Mesothelial cell of epicardium (in vitro differentiated cells): Measurements from ENCODE around the gene ADAMTS13. TPM values are rescaled to one million over a fixed set of nuclear protein-coding genes. Genes with fewer than 3 reads are reported as not detected.
A peak's percentile ranks its signal among the peaks of the same experiment; 100 is the strongest.

ENCODE experiments used
- DNase-seq, 2 experiments: peaks; one replicate each; pipeline ENCODE4 v3.0.0; 2021; ENCODE audit warnings: low spot score in 2 of 2; ENCODE audit not compliant: unreplicated experiment in 2 of 2
- H3K27ac Mint-ChIP-seq: 2 replicates; pipeline ENCODE4 v1.8.0; 2021; ENCODE audit warnings: mixed read lengths
- H3K27me3 Mint-ChIP-seq: 2 replicates; pipeline ENCODE4 v1.8.0; 2021; ENCODE audit warnings: low read depth, mixed read lengths
- H3K36me3 Mint-ChIP-seq: 2 replicates; pipeline ENCODE4 v1.8.0; 2021; ENCODE audit warnings: mixed read lengths
- H3K4me1 Mint-ChIP-seq: 2 replicates; pipeline ENCODE4 v1.8.0; 2021; ENCODE audit warnings: mixed read lengths
- H3K4me3 Mint-ChIP-seq: 2 replicates; pipeline ENCODE4 v1.8.0; 2021; ENCODE audit warnings: mild to moderate bottlenecking, moderate library complexity, mixed read lengths
- H3K9me3 Mint-ChIP-seq: 2 replicates; pipeline ENCODE4 v1.8.0; 2021; ENCODE audit warnings: mixed read lengths
- CTCF ChIP-seq: fragments of 200-600 bp; sonication (generic); IDR thresholded peaks from one replicate; pipeline ENCODE4 v1.5.0; 2021; ENCODE audit warnings: antibody characterized with exemption; ENCODE audit not compliant: unreplicated experiment
- total RNA-seq: library from RNA; stranded (reverse); gene quantifications from 3 replicates; pipeline ENCODE4 v1.2.1, GENCODE V29; 2021

Gene ADAMTS13
- total RNA-seq, 1 donor from 2014 or later = 21.3 TPM

DNA sequence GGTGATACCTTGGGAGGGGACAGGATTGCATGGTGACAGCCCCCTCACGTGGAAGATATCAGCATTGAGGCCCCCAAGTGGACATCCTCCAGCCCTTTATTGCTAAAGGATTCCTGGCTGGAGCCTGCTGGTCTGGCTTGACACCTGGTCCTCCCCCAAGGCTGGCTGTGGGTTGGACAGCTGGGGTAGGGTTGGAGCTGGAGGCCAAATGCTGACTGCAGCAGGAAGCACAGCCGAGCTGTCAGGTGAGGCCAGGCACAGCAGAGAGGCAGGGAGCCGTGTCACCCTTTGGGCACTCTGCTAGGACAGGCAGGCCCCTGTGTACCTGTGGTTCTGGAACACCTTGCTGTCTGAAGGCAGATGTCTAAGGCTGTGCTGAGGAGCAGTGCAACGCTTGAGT lies 39.8 kb downstream of the ADAMTS13 start:
- Mint-ChIP-seq H3K27me3 (no peaks in the 10 kb centered on the region), H3K4me1 (peaks cover 16% of the 10 kb centered on the region), H3K4me3 (no peak overlapping the region), H3K9me3 (no peaks in the 10 kb centered on the region), H3K27ac (no peak overlapping the region), H3K36me3 (peaks cover 3% of the 10 kb centered on the region)
- TF ChIP-seq CTCF = no peak
- DNase-seq = no peak

DNA sequence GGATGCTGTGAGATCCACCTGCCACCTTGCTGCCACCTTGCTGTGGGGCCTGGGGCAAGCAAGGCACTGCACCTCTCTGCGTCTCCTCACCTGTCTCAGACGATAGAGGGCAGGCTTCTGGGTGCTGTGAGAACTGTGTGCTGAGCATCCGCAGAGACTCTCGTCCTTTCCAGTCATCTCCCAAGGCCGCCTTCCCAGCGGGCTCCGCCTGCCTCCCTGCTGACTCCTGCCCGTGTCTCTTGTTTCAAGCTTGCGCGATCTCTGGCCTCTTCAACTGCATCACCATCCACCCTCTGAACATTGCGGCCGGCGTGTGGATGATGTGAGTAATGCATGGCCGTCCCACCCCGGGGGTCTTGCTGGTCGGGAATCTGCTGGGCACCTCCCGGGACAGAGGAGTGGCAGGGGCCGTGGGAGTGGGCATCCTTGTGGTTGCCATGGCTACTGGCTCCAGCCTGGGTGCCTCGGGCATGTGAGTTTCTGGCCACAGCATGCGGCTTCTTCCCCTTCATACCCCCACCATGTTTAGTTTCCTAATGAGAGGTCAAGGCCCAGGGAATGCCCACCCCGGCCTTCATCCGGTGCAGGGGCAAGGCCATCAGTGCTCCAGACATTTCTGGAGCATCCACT lies 41.2 kb downstream of the ADAMTS13 start:
- H3K4me1 Mint-ChIP-seq = peaks cover 16% of the 10 kb centered on the region
- peaks cover 3% of the 10 kb centered on the region for H3K36me3 Mint-ChIP-seq
- no peaks in the 10 kb centered on the region for H3K27me3 Mint-ChIP-seq
- H3K9me3 Mint-ChIP-seq = no peaks in the 10 kb centered on the region
- no peak overlapping the region for H3K4me3 Mint-ChIP-seq
- no peak overlapping the region for H3K27ac Mint-ChIP-seq
- no peak for DNase-seq
- TF ChIP-seq CTCF = no peak

- peak in 1 of 2 experiments; percentile 18 for DNase-seq
- Mint-ChIP-seq H3K4me1 (peaks cover 16% of the 10 kb centered on the region), H3K36me3 (peaks cover 3% of the 10 kb centered on the region), H3K27ac (no peak overlapping the region), H3K9me3 (no peaks in the 10 kb centered on the region), H3K4me3 (no peak overlapping the region), H3K27me3 (no peaks in the 10 kb centered on the region)
- TF ChIP-seq CTCF = no peak
Observed at GRCh38 chr9:133463864-133464615, 41.9 kb downstream of the ADAMTS13 start.

GRCh38 chr9:133464638-133465037 lies 42.5 kb downstream of the ADAMTS13 start:
- peak in 1 of 2 experiments; percentile 14 for DNase-seq
- Mint-ChIP-seq H3K4me3 (no peak overlapping the region), H3K27ac (no peak overlapping the region), H3K27me3 (no peaks in the 10 kb centered on the region), H3K4me1 (peaks cover 14% of the 10 kb centered on the region), H3K9me3 (no peaks in the 10 kb centered on the region), H3K36me3 (peaks cover 3% of the 10 kb centered on the region)
- no peak for TF ChIP-seq CTCF

DNA sequence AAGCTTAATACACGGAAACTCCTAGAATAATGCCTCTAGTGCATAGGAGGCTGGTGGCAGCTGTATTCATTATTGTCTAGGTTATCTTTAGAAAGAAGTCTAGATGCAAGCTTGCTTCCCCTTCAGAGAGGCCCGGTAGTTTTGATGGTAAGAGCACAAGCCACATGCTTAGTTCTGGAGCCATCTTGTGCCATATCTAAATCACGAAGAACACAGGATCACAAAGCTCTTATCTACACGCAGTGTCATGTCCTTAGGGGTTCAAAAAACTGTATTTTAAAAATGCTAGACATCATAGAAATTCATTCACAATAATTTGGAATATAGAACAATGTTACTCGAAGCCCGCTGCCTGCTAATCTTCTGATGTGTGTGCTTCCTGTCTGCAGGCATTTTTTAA lies 43.8 kb downstream of the ADAMTS13 start:
- no peak overlapping the region for H3K4me3 Mint-ChIP-seq
- TF ChIP-seq CTCF = no peak

More for the DNA sequence above, 43.8 kb downstream of the ADAMTS13 start:
- no peaks in the 10 kb centered on the region for H3K27me3 Mint-ChIP-seq
- H3K4me1 Mint-ChIP-seq = peaks cover 7% of the 10 kb centered on the region
- no peak for DNase-seq
- no peak overlapping the region for H3K27ac Mint-ChIP-seq
- H3K36me3 Mint-ChIP-seq = peaks cover 3% of the 10 kb centered on the region
- no peaks in the 10 kb centered on the region for H3K9me3 Mint-ChIP-seq
